GM18951 (cell line): ENCODE measurements around the gene SORCS2.

Experiments
- POLR2A ChIP-seq: IDR thresholded peaks from 4 replicates; pipeline ENCODE4 v1.6.1; 2011; ENCODE audit warnings: mild to moderate bottlenecking; ENCODE audit not compliant: insufficient read length, insufficient read depth; ENCODE audit errors: extremely low read depth
- in situ Hi-C: fragments of 300-500 bp; cut with MboI; formaldehyde crosslinking; loops from one replicate; pipeline ENCODE4 v1.12.0; 2022; ENCODE audit warnings: low sequenced_read_pairs, mixed read lengths, inconsistent platforms; ENCODE audit not compliant: unreplicated experiment

SORCS2 gene

GRCh38 chr4:7608046-7608445, 415.7 kb downstream of the SORCS2 start:
- TF ChIP-seq POLR2A = no peak
- in situ Hi-C loops = no loop called here

GRCh38 chr4:7609316-7609715, 417.0 kb downstream of the SORCS2 start:
- no peak for TF ChIP-seq POLR2A

GRCh38 chr4:7610022-7610670, 417.8 kb downstream of the SORCS2 start:
- TF ChIP-seq POLR2A = no peak
- in situ Hi-C loops = no loop called here

More at GRCh38 chr4:7609316-7609715, 417.0 kb downstream of the SORCS2 start:
- in situ Hi-C loops = no loop called here

- no peak for TF ChIP-seq POLR2A
- in situ Hi-C loops = no loop called here
Observed at GRCh38 chr4:7610841-7611240, 418.5 kb downstream of the SORCS2 start.

GRCh38 chr4:7612311-7612897, 420.1 kb downstream of the SORCS2 start:
- in situ Hi-C loops = no loop called here
- TF ChIP-seq POLR2A = no peak

- in situ Hi-C loops = no loop called here
- no peak for TF ChIP-seq POLR2A
Observed at GRCh38 chr4:7614350-7614949, 422.1 kb downstream of the SORCS2 start.

- no peak for TF ChIP-seq POLR2A
- in situ Hi-C loops = no loop called here
Observed at GRCh38 chr4:7616193-7616592, 423.9 kb downstream of the SORCS2 start.

GRCh38 chr4:7618361-7618760, 426.0 kb downstream of the SORCS2 start:
- TF ChIP-seq POLR2A = no peak
- in situ Hi-C loops = no loop called here

GRCh38 chr4:7620086-7620813, 427.9 kb downstream of the SORCS2 start:
- in situ Hi-C loops = no loop called here
- TF ChIP-seq POLR2A = no peak

- in situ Hi-C loops = no loop called here
- TF ChIP-seq POLR2A = no peak
Observed at GRCh38 chr4:7620814-7621176, 428.5 kb downstream of the SORCS2 start.

GRCh38 chr4:7621252-7622035, 429.1 kb downstream of the SORCS2 start:
- in situ Hi-C loops = no loop called here
- TF ChIP-seq POLR2A = no peak

GRCh38 chr4:7622371-7622770, 430.0 kb downstream of the SORCS2 start:
- in situ Hi-C loops = no loop called here
- TF ChIP-seq POLR2A = no peak

GRCh38 chr4:7623468-7623867, 431.1 kb downstream of the SORCS2 start:
- in situ Hi-C loops = no loop called here
- no peak for TF ChIP-seq POLR2A
